ENCODE data around the gene MXRA8.

- no peak for TF ChIP-seq YY1 (IDR thresholded peaks at IDR 0.05; ENCODE audit: insufficient read depth, insufficient read length)
- TF ChIP-seq ZNF274 (IDR thresholded peaks at IDR 0.05; ENCODE audit: low read depth, low read length) = no peak
Observed at GRCh38 chr1:1335792-1336248, 22.5 kb downstream of the MXRA8 start.

All from NT2/D1 (cell line).